Ecto neural progenitor cell (in vitro differentiated cells): Measurements from ENCODE around the gene PNKP.

Experiments
- DNase-seq: peaks from one replicate; pipeline ENCODE4 v3.0.0-alpha.2; 2018; ENCODE audit warnings: low spot score

PNKP gene

GRCh38 chr19:49860336-49861102, 6.9 kb downstream of the PNKP start:
- DNase-seq: no peak

DNA sequence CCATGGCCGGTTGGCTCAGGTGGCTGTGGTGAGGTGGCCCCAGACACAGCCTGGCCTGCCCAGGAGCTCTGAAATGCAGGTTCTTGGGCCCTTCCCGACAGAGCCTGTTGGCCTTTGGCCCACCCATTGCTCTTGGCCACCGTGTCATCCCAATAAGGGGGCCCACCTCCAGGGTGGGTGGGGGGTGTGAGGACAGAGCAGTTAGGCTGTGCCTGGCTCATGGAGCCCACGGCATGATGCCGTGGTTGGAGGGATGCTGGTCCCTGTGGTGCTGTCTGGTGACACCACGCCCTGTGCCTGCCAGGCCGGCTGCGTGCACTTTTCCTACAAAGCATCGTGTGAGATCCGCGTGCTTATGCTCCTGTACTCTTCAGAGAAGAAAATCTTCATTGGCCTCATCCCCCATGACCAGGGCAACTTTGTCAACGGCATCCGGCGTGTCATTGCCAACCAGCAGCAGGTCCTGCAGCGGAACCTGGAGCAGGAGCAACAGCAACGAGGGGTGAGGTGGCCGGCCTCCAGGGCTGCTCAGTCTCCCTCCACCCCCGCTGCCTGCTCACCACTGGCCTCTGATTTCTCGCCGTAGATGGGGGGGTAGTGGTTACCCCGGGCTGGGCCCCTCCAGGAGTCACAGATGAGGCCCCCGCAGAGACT, 7.6 kb downstream of the PNKP start:
- DNase-seq: no peak

DNA sequence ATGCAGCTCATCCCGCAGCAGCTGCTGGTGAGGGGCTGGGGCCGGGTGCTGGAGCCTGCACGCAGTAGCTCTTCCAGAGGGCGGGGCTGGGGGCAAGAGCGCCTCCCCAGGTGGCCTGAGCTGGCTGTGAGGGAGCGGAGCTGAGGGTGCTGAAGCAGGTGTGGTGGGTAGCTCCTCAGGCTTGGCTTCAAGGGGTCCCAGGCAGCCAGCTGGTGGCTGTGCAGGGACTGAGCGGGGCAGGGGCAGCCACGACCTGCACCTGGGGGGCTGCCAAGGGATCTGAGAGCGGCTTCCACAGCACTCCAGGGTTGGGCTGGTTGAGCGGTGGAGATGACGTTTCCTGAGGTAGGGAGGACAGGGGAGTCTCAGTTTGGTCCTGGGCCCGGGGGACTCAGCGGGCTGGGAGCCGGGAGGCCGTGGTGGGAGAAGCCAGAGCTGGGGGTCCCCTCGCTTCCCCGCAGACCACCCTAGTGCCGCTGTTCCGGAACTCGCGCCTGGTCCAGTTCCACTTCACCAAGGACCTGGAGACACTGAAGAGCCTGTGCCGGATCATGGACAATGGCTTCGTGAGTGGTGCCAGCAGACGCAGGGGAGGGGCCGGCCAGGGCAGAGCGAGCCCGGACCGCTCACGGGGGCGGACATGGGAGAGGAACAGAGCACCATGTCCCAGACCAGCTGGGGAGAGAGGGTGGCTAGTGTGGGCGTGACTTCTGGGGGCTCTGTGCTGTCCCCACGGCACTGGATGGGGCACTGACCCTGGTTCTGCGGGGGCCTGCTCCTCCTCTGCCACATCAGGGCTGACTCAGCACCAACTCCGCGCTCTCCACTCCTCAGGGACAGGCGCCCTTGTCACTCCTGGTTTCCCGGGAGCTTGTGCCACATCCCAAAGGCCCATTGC, 9.0 kb downstream of the PNKP start:
- no peak for DNase-seq

- DNase-seq: no peak
Observed at GRCh38 chr19:49857838-49858087, 9.6 kb downstream of the PNKP start.

DNA sequence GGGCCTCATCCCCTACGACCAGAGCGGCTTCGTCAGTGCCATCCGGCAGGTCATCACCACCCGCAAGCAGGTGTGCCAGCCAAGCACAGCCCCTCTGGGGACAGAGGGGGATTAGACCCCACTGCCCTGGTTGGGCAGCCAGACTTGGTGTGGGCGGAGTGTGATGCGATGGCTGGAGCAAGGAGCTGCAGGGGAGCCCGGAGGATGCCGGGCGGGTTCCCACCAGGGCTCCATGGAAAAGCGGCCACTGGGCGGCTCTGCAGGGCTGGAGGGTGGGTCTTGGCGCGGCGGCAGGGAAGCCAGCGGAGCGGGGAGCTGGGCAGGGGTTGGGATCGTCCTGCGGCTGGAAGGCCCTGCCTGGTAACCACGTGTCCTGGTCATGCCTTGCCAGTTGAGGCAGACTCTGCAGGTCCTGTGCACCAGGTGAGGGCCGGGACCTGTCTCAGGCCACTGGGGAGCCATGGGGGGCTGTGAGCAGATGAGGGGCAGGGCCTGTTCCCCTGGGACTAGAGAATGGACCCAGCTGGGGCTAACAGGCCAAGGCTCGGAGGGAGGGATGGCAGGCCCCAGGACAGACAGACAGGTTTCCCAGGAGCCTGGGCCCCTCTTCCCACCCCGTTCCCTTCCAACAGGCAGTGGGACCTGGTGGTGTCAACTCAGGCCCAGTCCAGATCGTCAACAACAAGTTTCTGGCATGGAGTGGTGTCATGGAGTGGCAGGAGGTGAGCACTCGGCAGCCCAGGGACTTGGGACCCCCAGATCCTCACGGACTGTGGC, 10.1 kb downstream of the PNKP start:
- no peak for DNase-seq

DNA sequence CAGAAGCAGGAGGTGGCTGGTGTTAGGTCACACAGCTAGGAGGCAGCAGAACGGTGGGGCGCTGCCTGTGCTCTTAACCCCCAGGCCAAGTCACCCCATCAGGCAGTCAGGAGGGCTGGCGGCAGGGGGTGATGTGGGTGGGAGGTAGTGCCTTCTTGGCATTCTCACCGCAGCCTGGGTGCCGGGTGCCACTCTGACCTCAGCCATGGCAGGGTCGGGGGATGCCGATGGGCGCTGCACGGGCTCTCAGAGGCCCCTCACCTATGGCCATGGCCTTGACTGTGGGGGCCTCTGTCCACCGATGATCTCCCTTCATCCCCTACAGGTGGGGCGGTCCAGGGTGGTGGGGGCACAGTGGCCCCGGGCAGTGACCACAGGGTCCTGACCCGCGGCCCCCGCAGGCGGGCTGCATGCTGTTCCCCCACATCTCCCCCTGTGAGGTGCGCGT, 10.8 kb downstream of the PNKP start:
- no peak for DNase-seq

GRCh38 chr19:49855676-49856573, 11.5 kb downstream of the PNKP start:
- DNase-seq: no peak

DNA sequence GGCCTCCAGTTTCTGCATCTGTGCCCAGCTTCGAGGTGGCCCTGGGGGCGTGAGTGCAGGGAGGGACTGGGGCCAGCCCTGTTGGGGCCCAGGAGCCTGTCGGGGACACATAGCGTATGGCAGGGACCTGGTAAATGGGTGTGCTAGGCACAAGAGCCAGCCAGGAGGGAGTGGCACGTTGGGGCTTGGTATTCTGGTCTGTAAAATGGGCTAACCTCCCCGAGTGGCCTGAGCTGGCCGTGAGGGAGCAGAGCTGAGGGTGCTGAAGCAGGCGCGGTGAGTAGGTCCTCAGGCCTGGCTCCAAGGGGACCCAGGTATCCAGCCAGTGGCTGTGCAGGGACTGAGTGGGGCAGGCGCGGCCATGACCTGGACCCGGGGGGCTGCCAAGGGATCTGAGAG, 12.1 kb downstream of the PNKP start:
- no peak for DNase-seq

DNA sequence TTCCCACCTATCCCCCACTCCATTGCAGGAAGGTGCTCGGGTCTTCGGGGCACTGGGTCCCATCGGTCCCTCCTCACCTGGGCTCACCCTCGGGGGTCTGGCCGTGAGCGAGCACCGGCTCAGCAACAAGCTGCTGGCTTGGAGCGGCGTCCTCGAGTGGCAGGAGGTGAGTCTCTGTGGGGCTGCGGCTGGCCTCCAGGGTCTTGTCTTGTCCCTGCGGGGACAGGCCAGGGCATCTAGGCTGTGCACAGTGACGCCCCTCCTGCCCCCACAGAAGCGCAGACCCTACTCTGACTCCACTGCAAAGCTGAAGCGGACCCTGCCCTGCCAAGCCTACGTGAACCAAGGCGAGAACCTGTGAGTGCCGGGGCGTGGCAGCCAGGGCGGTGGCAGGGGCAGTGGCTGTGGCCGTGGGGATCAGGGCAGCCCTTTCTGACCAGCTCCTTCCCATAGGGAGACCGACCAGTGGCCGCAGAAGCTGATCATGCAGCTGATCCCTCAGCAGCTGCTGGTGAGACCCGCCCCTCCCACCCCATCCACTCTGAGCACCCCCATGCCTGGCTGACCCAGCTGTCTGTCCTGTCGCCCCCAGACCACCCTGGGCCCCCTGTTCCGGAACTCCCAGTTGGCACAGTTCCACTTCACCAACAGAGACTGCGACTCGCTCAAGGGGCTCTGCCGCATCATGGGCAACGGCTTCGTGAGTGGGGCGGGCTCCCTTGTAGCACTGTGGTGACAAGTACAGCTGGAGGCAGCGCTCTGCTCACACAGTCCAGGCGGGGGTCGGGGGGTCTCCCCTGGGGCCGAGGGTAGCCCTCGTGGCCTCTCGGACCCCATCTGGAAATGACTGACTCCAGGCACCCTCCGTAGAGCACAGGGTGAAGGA, 12.8 kb downstream of the PNKP start:
- no peak for DNase-seq

GRCh38 chr19:49853852-49854377, 13.5 kb downstream of the PNKP start:
- DNase-seq: no peak

GRCh38 chr19:49852631-49853126, 14.7 kb downstream of the PNKP start:
- DNase-seq: no peak

- DNase-seq: peak; percentile 86
Observed at GRCh38 chr19:49851456-49852259, 15.7 kb downstream of the PNKP start.

- DNase-seq: peak; percentile 95
Observed at GRCh38 chr19:49850487-49851342, 16.7 kb downstream of the PNKP start, which contains the start of gene PTOV1. TSS of gene PTOV1 (plus strand) at chr19:49851159.

DNA sequence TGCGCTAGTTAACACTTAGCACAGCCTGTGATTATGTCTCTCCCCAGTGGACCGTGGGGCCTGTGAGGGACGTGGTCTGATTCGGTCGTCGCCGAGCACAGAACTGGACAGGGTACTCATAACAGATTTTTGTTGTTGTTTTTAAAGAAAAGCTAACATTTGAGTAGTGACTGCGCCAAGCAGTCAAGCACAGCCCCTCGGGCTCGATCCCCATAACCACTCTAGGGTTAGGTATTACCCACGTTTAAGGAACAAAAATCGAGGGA, 17.2 kb downstream of the PNKP start:
- DNase-seq: no peak

DNA sequence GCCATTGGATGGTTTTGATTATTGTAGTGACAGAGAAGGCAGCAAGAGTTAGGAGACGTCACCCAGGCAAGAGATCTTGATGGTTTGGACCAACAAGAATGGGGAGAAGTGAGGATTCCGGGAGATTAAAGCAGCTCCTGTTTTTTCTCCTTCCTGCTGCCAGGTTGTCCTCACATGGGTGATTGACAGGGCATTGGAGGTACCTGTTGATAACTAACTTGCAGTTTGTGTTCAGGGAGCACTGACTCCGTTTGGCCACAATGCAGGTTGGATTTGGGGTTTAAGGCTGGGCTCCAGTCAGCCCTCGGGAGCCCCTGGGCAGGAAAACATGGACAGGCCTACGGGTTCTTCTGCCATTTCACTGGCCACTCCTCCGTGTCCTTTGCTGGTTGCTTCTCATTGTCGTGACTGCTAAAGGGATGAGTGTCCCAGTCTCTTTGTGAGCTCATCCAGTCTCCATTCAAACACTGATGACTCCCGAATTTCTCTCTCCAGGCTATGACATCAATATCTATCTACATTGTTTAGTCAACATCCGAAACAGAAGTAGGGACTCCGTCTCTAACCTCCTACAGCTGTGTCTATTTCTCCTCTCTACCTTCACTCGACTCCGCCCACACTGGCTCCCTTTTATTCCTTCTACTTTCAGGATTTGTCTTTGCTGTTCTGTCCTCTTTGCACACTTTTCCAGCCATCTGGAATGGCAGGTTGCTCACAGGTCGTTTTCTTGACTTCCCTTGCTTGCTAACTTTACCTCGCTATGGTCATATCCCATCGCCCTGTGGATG, 17.7 kb downstream of the PNKP start:
- DNase-seq: no peak

DNA sequence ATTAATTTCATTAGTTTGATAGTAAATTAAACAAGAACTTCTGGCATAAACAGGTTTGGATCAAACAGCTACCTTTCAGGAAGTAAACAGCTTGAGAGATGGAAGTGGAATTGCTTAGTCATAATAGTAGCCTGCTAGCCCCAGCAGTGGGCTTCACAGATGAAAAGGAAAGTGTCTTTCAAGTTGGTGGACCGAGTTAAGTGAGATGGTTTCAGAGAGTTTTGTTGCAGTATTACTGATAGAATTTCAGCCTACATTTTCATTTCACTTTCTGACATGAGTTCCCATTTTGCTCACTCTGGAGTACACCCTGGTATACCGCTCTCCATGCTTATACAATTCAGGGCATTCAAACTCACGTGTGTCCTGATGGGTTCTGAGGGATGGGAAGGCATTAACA, 18.4 kb downstream of the PNKP start:
- no peak for DNase-seq
